Ishikawa (cell line): ENCODE data around the gene CAMTA1.

ENCODE experiments used
- EGR1 ChIP-seq: IDR thresholded peaks from 2 replicates; pipeline ENCODE4 v1.6.1; 2012
- EP300 ChIP-seq: IDR thresholded peaks from 2 replicates; pipeline ENCODE4 v1.6.1; 2012; ENCODE audit warnings: borderline replicate concordance
- NFIC ChIP-seq: IDR thresholded peaks from 2 replicates; pipeline ENCODE4 v1.6.1; 2012
- RAD21 ChIP-seq: IDR thresholded peaks from 2 replicates; pipeline ENCODE4 v1.6.1; 2012; ENCODE audit warnings: low read depth
- TAF1 ChIP-seq: IDR thresholded peaks from 2 replicates; pipeline ENCODE4 v1.6.1; 2012; ENCODE audit warnings: low read depth, mild to moderate bottlenecking
- YY1 ChIP-seq: IDR thresholded peaks from 2 replicates; pipeline ENCODE4 v1.6.1; 2012; ENCODE audit warnings: low read depth
- TF ChIP-seq, protein P1 (sequence below): IDR thresholded peaks from 2 replicates; pipeline ENCODE4 v1.6.1; 2012
- TF ChIP-seq, protein P2 (sequence below): IDR thresholded peaks from 2 replicates; pipeline ENCODE4 v1.6.1; 2012; ENCODE audit warnings: low read depth, mild to moderate bottlenecking

DNA sequence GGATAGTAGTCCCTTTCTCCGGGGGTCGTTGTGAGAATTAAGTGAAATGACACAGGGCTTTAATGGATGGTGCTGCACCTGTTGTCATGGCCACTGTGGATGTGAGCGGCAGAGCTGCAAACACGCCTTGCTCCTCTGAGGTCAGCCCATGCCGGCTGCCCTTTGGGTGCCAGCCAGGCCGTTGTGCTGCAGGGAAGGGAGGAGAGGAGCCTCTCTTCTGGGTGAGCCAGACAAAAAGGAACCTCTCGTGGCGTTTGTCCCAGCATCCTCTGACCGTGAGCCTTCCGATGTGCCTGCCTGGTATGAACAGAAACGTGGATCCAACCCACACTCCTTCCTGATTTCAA, 602.9 kb downstream of the CAMTA1 start:
- TF ChIP-seq RAD21 (no peak), YY1 (no peak), TAF1 (no peak), EP300 (no peak), NFIC (no peak), EGR1 (no peak)
- TF ChIP-seq, protein P1, sequence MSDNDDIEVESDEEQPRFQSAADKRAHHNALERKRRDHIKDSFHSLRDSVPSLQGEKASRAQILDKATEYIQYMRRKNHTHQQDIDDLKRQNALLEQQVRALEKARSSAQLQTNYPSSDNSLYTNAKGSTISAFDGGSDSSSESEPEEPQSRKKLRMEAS, result no peak
- TF ChIP-seq, protein P2, sequence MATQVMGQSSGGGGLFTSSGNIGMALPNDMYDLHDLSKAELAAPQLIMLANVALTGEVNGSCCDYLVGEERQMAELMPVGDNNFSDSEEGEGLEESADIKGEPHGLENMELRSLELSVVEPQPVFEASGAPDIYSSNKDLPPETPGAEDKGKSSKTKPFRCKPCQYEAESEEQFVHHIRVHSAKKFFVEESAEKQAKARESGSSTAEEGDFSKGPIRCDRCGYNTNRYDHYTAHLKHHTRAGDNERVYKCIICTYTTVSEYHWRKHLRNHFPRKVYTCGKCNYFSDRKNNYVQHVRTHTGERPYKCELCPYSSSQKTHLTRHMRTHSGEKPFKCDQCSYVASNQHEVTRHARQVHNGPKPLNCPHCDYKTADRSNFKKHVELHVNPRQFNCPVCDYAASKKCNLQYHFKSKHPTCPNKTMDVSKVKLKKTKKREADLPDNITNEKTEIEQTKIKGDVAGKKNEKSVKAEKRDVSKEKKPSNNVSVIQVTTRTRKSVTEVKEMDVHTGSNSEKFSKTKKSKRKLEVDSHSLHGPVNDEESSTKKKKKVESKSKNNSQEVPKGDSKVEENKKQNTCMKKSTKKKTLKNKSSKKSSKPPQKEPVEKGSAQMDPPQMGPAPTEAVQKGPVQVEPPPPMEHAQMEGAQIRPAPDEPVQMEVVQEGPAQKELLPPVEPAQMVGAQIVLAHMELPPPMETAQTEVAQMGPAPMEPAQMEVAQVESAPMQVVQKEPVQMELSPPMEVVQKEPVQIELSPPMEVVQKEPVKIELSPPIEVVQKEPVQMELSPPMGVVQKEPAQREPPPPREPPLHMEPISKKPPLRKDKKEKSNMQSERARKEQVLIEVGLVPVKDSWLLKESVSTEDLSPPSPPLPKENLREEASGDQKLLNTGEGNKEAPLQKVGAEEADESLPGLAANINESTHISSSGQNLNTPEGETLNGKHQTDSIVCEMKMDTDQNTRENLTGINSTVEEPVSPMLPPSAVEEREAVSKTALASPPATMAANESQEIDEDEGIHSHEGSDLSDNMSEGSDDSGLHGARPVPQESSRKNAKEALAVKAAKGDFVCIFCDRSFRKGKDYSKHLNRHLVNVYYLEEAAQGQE, result no peak
